ENCODE data around the gene ZFR. TPM values are rescaled to one million over a fixed set of nuclear protein-coding genes. Genes with fewer than 3 reads are reported as not detected.
"Not testable (repeated sequence)": the region's sequence is repeated elsewhere in the genome, so short reads cannot be mapped to it uniquely, and the experiment has no call there.

Gene ZFR
- total and polyA plus RNA-seq, 12 donors: 26.8 to 78.6 (median 58.6) TPM

DNA sequence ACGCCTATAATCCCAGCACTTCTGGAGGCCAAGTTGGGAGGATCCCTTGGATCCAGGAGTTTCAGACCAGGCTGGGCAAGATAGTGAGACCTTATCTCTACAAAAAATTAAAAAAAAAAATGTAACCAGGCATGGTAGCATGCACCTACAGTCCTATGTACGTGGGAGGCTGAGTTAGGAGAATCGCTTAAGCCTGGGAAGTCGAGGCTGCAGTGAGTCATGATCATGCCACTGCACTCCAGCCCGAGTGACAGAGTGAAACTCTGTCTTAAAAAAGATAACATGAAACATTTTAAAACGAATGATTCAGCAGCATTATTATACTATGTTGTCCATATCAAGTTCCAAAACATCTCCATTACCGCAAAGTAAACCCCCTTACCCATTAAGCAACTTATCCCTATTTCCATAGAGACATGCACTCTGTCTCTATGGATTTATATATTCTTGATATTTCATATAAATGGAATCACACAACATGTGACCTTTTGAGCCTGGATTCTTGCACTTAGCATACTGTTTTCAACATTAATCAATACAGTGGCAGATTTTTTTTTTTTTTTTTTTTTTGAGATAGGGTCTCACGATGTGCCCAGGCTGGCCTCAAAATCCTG lies 74.9 kb downstream of the ZFR start:
- intact Hi-C loops (cut with DNase I): no loop called here
- WGBS, 2 donors: 90 to 92% methylated on average over 8 of the region's 8 CpGs
- no peak for DNase-seq

DNA sequence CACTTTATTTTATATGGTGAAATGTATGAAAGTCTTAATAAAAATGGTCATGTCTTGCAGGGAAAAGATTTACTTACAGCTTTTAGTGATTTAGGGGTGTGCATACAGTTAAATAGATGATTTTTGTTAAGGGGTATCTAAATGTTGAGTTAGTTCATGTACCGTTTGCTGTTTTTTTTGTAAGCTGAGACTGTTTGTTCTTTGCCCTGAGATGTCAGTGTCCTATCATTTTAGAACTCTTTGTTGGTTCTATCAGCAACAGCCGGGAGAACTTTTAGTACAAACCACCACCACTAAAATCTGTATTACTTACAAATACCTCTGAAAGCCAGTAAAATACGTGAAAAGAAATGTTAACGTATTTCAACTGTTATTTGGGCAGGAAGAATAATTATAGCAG lies 75.5 kb downstream of the ZFR start:
- TF ChIP-seq, protein P1, sequence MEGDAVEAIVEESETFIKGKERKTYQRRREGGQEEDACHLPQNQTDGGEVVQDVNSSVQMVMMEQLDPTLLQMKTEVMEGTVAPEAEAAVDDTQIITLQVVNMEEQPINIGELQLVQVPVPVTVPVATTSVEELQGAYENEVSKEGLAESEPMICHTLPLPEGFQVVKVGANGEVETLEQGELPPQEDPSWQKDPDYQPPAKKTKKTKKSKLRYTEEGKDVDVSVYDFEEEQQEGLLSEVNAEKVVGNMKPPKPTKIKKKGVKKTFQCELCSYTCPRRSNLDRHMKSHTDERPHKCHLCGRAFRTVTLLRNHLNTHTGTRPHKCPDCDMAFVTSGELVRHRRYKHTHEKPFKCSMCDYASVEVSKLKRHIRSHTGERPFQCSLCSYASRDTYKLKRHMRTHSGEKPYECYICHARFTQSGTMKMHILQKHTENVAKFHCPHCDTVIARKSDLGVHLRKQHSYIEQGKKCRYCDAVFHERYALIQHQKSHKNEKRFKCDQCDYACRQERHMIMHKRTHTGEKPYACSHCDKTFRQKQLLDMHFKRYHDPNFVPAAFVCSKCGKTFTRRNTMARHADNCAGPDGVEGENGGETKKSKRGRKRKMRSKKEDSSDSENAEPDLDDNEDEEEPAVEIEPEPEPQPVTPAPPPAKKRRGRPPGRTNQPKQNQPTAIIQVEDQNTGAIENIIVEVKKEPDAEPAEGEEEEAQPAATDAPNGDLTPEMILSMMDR (IDR thresholded peaks at IDR 0.05): no peak
- intact Hi-C loops (cut with DNase I): no loop called here
- Histone ChIP-seq H3K27me3 (no peaks in the 10 kb centered on the region), H3K4me3 (no peak overlapping the region), H3K9me3 (no peaks in the 10 kb centered on the region), H3K27ac (no peak overlapping the region), H3K4me1 (no peaks in the 10 kb centered on the region), H3K36me3 (peaks cover 0 to 97% (median 23%) of the 10 kb centered on the region in 9 donors)
- ATAC-seq (no peak), DNase-seq (no peak)
- 93 to 95% methylated on average over 4 of the region's 4 CpGs for WGBS, 2 donors

More for the DNA sequence above, 74.9 kb downstream of the ZFR start:
- Histone ChIP-seq H3K27ac (no peak overlapping the region), H3K36me3 (peaks cover 0 to 96% (median 23%) of the 10 kb centered on the region in 9 donors), H3K4me1 (no peaks in the 10 kb centered on the region), H3K4me3 (no peak overlapping the region), H3K9me3 (no peaks in the 10 kb centered on the region), H3K27me3 (no peaks in the 10 kb centered on the region)
- ATAC-seq: no peak
- TF ChIP-seq, protein P1 (IDR thresholded peaks at IDR 0.05): no peak

DNA sequence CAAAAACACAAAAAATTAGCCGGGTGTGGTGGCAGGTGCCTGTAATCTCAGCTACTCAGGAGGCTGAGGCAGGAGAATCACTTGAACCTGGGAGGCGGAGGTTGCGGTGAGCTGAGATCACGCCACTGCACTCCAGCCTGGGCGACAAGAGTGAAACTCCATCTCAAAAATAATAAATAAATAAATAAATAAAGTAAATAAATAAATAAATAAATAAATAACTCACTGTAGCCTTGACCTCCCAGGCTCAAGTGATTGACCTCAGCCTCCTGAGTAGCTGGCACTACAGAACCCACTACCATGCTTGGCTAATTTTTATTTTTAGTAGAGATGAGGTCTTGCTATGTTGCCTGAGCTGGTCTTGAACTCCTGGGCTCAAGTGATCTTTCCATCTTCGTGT lies 77.3 kb downstream of the ZFR start:
- not testable (repeated sequence) for H3K27me3 ChIP-seq, ATAC-seq, H3K9me3 ChIP-seq, H3K4me3 ChIP-seq, H3K27ac ChIP-seq, H3K4me1 ChIP-seq, DNase-seq
- intact Hi-C loops (cut with DNase I): loop anchor here in 1 of 10 donors (2.0 kb wide), 1 partner anchor 24 kb away; no protein-coding TSS in a partner anchor
- peaks cover 0 to 97% (median 26%) of the 10 kb centered on the region in 9 donors for H3K36me3 ChIP-seq
- 90 to 99% methylated on average over 4 to 6 of the region's 6 CpGs for WGBS, 2 donors

DNA sequence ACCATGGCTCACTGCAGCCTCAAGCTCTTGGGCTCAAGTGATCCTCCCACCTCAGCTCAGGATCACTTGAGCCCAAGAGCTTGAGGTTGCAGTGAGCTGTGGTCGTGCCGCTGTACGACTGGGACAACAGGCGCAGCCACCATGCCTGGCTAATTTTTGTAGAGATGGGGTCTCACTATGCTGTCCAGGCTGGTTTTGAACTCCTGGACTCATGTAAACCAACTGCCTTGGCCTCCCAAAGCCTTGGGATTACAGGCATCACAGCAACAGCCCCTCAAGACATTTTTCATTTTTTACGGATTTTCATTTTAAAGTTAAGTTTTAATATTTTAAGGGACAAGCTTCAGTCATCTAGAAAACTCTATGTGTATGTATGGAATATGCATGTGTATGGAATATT lies 78.9 kb downstream of the ZFR start:
- intact Hi-C loops (cut with DNase I): loop anchor here in 1 of 10 donors (2.0 kb wide), 1 partner anchor 25 kb away; no protein-coding TSS in a partner anchor
- ATAC-seq: no peak
- Histone ChIP-seq H3K36me3 (peaks cover 0 to 97% (median 25%) of the 10 kb centered on the region in 9 donors), H3K9me3 (no peaks in the 10 kb centered on the region), H3K27ac (no peak overlapping the region), H3K4me1 (no peaks in the 10 kb centered on the region), H3K27me3 (no peaks in the 10 kb centered on the region), H3K4me3 (no peak overlapping the region)
- WGBS, 2 donors: 96 to 99% methylated on average over 5 of the region's 5 CpGs
- no peak for DNase-seq
- TF ChIP-seq, protein P1 (IDR thresholded peaks at IDR 0.05): no peak

DNA sequence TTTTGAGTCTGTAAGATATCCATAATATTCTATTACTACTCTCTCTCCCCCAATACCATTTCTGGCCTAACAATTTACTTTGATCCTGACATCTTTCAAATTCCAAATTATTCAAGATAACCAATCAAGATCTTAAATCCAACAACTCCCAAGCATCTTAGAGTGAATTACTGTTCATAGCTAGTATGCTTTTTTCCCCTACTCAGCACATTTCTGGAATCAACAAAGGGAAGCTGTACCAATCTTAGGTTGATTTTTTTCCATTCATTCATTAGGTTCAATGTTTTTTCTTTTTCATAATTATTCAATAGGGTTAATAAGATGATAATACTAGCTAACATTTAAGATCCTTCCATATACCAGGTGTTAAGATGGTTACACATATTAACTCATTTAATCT lies 81.5 kb downstream of the ZFR start:
- Histone ChIP-seq H3K4me3 (no peak overlapping the region), H3K36me3 (peaks cover 0 to 97% (median 25%) of the 10 kb centered on the region in 9 donors), H3K9me3 (no peaks in the 10 kb centered on the region), H3K4me1 (no peaks in the 10 kb centered on the region), H3K27me3 (no peaks in the 10 kb centered on the region), H3K27ac (no peak overlapping the region)
- DNase-seq (no peak), ATAC-seq (no peak)
- TF ChIP-seq, protein P1 (IDR thresholded peaks at IDR 0.05): no peak
- intact Hi-C loops (cut with DNase I): no loop called here
